Pancreas (tissue), 10 donors: Measurements from ENCODE around the gene SRPX2. TPM values are rescaled to one million over a fixed set of nuclear protein-coding genes. Genes with fewer than 3 reads are reported as not detected.

Source experiments
- ATAC-seq, 4 donors: fragments of 200-7000 bp; cut with Tn5 transposase; one replicate each; pipeline versions ENCODE4 v1.8.0 to v1.9.1; 2020; ENCODE audit warnings: mild to moderate bottlenecking in 4 of 4, moderate library complexity in 4 of 4
- DNase-seq, 6 donors: peaks; one replicate each; pipeline ENCODE4 v3.0.0-alpha.2; 2020
- FAIRE-seq: peaks from 2 replicates; lab custom pipeline; 2012; peaks lifted over from hg19 to GRCh38; lab: Jason Lieb, UNC
- H3K27ac ChIP-seq, 4 donors: fragments of 200-600 bp; sonication (generic); 1 replicate in 3 of 4; 2 replicates in 1 of 4; pipeline versions ENCODE4 v1.5.0 to v1.8.0; 2020
- H3K27me3 ChIP-seq, 4 donors: fragments of 200-600 bp; one replicate each; pipeline ENCODE4 v1.8.0; 2021
- H3K36me3 ChIP-seq, 3 donors: fragments of 200-600 bp; sonication (generic) in 1 of 3; one replicate each; pipeline versions ENCODE4 v1.5.0 to v1.8.0; 2020 to 2021
- H3K4me1 ChIP-seq, 3 donors: fragments of 200-600 bp; one replicate each; pipeline ENCODE4 v1.8.0; 2021
- H3K4me3 ChIP-seq, 4 donors: fragments of 200-600 bp; sonication (generic) in 2 of 4; one replicate each; pipeline versions ENCODE4 v1.5.0 to v1.8.0; 2020 to 2021
- H3K9me3 ChIP-seq, 4 donors: fragments of 200-600 bp; one replicate each; pipeline ENCODE4 v1.8.0; 2021
- WGBS, 2 donors: extraction: QIAGEN DNeasy Blood & Tissue Kit; methylation state at CpG; one replicate each; pipeline ENCODE4 v1.1.7; 2013; 5-methylcytosine and 5-hydroxymethylcytosine counted together
- intact Hi-C, 3 donors: fragments of 100-400 bp; cut with DNase I; formaldehyde crosslinking; loops; one replicate each; pipeline versions ENCODE4 v1.11.1 to v1.14.2; 2022
- polyA plus RNA-seq, 2 donors: library from polyadenylated mRNA; stranded (reverse); fragments of 200-250 nt; gene quantifications; one replicate each; pipeline ENCODE4 v1.2.3, GENCODE V29; 2013
- total RNA-seq, 6 donors: library from RNA; stranded (reverse); fragmentation: NEBNext Ultra II Directional in 4 of 6; extraction: Animal tissue kit (Norgen Biotek cat#: 25700) in 4 of 6; gene quantifications; one replicate each; pipeline versions ENCODE4 v1.2.1 to v1.2.4, GENCODE V29; 2021 to 2023
- TF ChIP-seq, protein P1 (sequence below), 4 donors: fragments of 200-600 bp; sonication (generic) in 3 of 4; IDR thresholded peaks; one replicate each; pipeline versions ENCODE4 v1.5.0 to v1.8.0; 2021; ENCODE audit warnings: antibody characterized with exemption in 4 of 4
- donor health status: healthy with polysubstance abuse.
- donor health status: DM: no; HTN: no; CAD: no; lungs with moderate emphysema.
- donor health status: DM: no; HTN: no; CAD: no.
- donor health status: control.
- donor health status: control.
- donor health status: Bipolar disorder and iron deficiency.
- donor health status: DM: yes; HTN: yes; CAD: no.
- donor health status: DM: no; HTN: no; CAD: no.
- donor health status: DM: no; HTN: no; CAD: no.
- donor health status: DM: yes; HTN: yes; CAD: no.

SRPX2 gene
- total and polyA plus RNA-seq, 8 donors: 0.98 to 13.1 (median 2.5) TPM

DNA sequence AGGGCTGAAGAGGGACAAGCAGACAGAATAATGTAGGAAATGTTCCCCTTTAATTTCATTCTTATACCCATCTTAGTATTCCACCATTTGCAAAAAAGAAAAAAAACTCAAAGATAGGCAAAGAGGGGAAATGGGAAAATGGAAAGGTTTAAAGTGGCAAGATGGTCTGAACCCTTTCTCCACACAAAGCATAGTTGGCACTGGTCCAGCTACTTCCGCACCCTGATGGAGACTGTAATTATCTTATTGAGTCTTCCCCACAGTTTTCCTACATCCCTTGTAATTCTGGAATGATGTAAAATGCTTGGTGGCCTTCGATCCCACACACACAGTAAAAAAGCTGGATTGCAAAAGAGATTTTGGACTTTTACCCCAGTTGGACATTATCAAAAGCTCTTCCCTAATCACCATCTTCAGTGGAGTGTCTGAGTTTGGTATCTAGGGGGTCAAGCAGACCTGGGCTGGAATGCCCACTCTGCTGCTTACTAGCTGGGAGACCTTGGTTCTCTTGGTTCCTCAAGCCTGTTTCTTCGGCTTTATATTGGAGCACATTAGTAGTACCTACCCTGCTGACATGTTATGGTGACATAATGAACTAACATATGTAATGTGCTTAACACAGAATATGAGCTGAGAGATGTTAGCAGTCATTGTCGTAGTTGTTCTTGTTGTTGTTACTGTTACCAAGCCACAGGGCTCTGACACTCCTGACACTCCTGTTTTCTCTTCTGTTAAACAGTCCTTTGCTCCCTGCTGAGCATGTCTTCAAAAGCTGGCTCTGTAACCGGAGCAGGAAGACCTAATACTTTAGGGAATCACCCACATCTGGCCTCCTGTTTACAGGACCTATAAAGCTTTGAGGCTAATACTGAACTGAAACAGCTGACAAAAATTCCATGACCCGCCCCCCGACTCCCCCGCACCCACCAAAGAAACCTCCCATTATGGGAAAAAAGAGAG lies 4.7 kb downstream of the SRPX2 start:
- WGBS, 2 donors: 58 to 67% methylated on average over 8 of the region's 8 CpGs
- Histone ChIP-seq H3K36me3 (no peaks in the 10 kb centered on the region), H3K27ac (peak overlapping the region in 2 of 4 donors; percentile 31 to 60), H3K27me3 (no peaks in the 10 kb centered on the region), H3K4me3 (no peak overlapping the region), H3K9me3 (no peaks in the 10 kb centered on the region), H3K4me1 (no peaks in the 10 kb centered on the region)
- no peak for FAIRE-seq
- TF ChIP-seq, protein P1, sequence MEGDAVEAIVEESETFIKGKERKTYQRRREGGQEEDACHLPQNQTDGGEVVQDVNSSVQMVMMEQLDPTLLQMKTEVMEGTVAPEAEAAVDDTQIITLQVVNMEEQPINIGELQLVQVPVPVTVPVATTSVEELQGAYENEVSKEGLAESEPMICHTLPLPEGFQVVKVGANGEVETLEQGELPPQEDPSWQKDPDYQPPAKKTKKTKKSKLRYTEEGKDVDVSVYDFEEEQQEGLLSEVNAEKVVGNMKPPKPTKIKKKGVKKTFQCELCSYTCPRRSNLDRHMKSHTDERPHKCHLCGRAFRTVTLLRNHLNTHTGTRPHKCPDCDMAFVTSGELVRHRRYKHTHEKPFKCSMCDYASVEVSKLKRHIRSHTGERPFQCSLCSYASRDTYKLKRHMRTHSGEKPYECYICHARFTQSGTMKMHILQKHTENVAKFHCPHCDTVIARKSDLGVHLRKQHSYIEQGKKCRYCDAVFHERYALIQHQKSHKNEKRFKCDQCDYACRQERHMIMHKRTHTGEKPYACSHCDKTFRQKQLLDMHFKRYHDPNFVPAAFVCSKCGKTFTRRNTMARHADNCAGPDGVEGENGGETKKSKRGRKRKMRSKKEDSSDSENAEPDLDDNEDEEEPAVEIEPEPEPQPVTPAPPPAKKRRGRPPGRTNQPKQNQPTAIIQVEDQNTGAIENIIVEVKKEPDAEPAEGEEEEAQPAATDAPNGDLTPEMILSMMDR (IDR thresholded peaks at IDR 0.05): no peak
- intact Hi-C loops: no loop called here
- peak in 3 of 4 donors; percentile 12 to 36 (median 31) for ATAC-seq
- no peak for DNase-seq

DNA sequence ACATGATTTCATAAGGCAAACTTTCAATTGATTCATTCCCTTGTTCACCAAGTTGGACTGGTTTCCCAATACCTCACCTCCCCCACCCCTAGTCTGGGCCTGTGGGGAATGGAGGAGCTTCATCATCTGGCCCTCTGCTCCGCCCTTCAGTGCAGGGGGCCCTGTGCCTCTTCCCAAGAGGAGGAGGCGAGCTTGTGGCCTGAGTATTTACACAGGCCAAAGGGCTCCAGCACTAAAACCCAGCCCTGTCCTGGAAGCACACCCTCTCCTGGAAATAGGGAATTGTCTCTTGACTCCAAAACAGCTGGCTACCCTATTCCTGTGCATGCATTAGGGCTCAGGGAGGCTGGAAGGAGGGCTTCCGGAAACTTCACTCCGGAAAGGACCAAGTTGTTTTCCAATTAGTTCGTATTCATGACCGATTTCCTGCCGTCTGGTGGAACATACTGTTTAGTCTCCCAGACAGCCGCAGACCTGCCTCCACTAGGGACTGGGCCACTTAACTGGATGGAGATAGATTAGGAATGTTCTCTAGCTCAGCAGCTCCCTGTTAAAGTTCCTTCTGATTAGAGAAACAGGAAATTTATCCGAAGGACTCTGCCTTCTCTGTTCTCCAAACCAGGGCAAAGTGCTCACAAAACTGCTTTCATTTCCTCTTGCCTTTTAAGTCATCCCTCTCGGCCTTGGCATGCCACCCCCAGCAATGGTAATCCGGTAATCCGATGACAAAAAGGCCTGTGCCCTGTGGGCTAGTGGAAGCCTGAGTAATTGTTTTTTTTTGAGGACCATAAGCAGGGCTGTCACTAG lies 5.8 kb downstream of the SRPX2 start:
- no peaks in the 10 kb centered on the region for H3K4me1 ChIP-seq
- no peaks in the 10 kb centered on the region for H3K9me3 ChIP-seq
- DNase-seq: peak in 3 of 6 donors; percentile 11 to 38 (median 34)
- no peaks in the 10 kb centered on the region for H3K27me3 ChIP-seq
- TF ChIP-seq, protein P1 (IDR thresholded peaks at IDR 0.05): no peak
- peak in 3 of 4 donors; percentile 77 to 82 (median 78) for ATAC-seq
- FAIRE-seq: no peak
- no peak overlapping the region for H3K4me3 ChIP-seq
- peak overlapping the region in 2 of 4 donors; percentile 31 to 60 for H3K27ac ChIP-seq
- no peaks in the 10 kb centered on the region for H3K36me3 ChIP-seq
- intact Hi-C loops: no loop called here
- WGBS, 2 donors: 51 to 58% methylated on average over 11 to 12 of the region's 12 CpGs

DNA sequence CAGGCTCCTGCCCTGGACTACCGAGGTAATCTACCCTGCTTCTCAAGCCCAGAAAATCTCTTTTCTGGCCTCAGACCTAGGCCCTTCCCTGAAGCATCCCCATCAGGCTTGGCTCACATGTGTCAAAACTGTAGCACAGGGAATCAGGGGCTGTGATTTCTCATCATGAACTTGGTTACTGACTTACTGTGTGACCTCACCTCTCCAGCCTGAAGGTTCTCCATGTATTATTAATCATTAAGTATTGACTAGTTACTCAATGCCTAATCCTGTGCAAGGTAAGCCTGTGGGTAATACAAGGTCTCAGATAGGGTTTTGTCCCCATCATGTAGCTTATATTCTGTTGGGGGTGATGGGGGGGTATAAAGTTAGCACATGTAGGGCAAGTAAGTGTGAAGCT lies 6.8 kb downstream of the SRPX2 start:
- TF ChIP-seq, protein P1 (IDR thresholded peaks at IDR 0.05): no peak
- Histone ChIP-seq H3K4me3 (no peak overlapping the region), H3K4me1 (no peaks in the 10 kb centered on the region), H3K27me3 (no peaks in the 10 kb centered on the region), H3K36me3 (no peaks in the 10 kb centered on the region), H3K27ac (peak overlapping the region in 1 of 4 donors; percentile 31), H3K9me3 (no peaks in the 10 kb centered on the region)
- no peak for ATAC-seq
- intact Hi-C loops: no loop called here
- no peak for FAIRE-seq
- no peak for DNase-seq
- 78 to 94% methylated on average over 1 of the region's 1 CpG for WGBS, 2 donors

DNA sequence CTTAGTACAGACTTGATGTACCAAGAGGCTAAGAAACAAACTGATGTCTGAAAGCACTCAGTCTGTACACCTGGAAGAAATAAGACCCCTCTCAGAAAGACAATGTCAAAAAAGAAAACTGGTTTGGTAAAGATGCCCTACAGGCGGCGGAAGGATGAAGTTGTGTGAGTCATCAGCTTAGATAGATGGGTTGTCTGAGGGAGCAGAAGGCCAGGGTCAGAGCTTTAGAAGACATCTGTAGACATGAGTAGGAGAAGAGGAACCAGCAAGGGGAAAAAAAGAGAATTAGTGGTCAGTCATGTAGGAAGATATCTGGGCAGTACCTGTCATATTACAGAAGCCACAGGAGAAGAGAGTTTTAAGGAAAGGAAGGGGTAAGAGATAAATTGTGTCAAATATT lies 8.3 kb downstream of the SRPX2 start:
- Histone ChIP-seq H3K27ac (no peak overlapping the region), H3K36me3 (no peaks in the 10 kb centered on the region), H3K9me3 (no peaks in the 10 kb centered on the region), H3K27me3 (peaks cover 0 to 7% (median 0%) of the 10 kb centered on the region in 4 donors), H3K4me1 (no peaks in the 10 kb centered on the region), H3K4me3 (no peak overlapping the region)
- FAIRE-seq: no peak
- DNase-seq: no peak
- TF ChIP-seq, protein P1 (IDR thresholded peaks at IDR 0.05): no peak
- 57 to 82% methylated on average over 2 of the region's 2 CpGs for WGBS, 2 donors
- intact Hi-C loops: no loop called here
- ATAC-seq: no peak
